ENCODE measurements around the gene TLE1. TPM values are rescaled to one million over a fixed set of nuclear protein-coding genes. Genes with fewer than 3 reads are reported as not detected.
"Not testable (repeated sequence)": the region's sequence is repeated elsewhere in the genome, so short reads cannot be mapped to it uniquely, and the experiment has no call there.

Gene TLE1
- total RNA-seq, 1 donor from 2014 or later, result 9.7 TPM

DNA sequence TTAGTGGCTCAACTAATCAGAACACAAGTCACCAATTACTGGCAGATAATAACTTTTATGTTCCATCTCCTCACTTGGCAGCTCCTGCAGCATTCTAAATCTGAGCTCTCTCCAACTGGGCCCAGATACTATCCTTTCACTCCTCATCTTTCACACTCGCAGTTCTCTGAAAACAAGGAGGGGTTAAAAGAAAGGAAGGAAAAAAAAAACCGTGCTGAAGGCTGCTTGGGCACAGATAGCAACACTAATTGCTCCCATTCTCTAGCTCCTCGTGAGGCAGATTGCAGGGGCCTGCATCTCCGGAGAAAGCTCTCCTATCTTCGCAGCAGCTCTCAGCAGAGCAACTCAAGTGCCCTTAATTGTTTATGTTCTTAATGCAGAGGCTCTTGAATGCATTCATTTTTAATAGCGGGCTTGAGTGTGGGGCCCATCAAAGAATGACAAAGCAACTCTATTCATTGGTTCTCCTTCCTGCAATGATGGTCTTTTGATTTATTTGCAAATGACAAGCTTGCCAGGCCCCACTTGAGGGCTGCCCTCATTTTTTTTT is 23.9 kb downstream of the TLE1 start:
- DNase-seq, result no peak
- intact Hi-C loops (cut with DNase I), result no loop called here
- ATAC-seq (ENCODE audit: poor library complexity), result peak; percentile 87

DNA sequence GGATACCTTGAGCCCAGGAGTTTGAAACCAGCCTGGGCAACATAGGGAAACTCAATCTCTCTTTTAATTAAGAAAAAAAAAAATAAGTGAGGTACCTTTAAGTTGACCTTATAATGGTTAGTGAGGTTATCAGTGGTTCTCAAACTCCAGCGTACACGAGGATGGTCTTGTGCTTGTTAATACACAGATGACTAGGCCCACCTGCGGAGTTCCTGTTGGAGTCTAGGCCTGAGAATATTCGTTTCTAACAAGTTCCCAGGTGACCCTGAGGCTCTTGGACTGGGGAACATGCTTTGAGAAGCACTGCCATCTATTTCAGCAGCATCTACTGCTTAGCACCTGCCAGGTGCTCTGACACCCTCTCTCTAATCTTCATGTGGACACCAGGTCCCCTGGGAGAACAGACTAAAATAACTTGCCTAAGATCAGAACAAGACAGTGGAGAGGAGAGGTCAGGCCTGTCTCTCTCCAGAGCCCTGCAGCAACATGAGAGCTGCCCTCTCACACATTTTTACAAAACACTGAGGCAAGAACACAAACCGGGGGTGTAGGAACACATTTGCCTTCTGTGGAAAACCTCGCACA is 24.6 kb downstream of the TLE1 start:
- peak; percentile 77 for ATAC-seq (ENCODE audit: poor library complexity)
- intact Hi-C loops (cut with DNase I), result no loop called here
- DNase-seq, result no peak

DNA sequence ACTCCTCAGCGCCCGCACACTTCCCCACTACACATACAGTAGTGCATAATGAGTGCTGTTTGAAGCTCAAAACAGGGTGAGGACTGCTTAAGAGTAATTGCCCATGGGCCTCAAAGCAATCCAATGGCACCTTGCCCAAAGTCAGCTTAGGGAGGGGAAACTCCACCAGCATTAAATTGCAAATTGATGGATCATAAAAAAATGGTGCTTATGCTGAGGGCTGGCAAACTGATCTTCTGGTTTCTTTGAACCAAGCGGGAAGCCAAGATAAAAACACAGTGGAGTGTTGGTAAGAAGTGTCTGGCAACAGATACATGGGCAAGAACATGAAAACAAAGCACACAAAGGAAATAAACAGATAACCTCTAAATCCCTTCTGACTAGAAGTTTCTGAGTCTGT is 28.0 kb downstream of the TLE1 start:
- intact Hi-C loops (cut with DNase I), result no loop called here
- no peak for ATAC-seq (ENCODE audit: poor library complexity)
- no peak for DNase-seq

DNA sequence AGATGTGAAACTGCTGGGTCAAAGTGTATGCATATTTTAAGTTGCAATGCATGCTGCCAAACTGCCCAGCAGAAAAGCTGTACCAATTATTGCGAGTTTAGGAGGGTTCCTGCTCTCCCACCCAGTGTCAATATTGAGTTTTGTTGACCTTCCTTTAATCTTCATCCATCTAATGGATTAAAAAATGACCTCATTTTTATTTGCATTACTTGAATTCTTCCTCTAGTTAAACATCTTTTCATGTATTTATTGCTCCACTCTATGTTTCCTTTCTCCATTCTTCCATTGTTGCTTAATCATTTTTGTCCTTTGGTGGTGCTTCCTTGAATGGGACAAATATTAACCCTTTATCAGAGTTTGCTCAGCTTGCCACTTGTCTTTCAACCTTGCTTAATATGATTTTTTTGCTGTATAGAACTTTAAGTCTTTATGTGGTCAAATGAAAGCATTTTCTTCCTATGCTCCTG is 32.4 kb downstream of the TLE1 start:
- ATAC-seq (ENCODE audit: poor library complexity), result no peak
- intact Hi-C loops (cut with DNase I), result no loop called here
- DNase-seq, result no peak

DNA sequence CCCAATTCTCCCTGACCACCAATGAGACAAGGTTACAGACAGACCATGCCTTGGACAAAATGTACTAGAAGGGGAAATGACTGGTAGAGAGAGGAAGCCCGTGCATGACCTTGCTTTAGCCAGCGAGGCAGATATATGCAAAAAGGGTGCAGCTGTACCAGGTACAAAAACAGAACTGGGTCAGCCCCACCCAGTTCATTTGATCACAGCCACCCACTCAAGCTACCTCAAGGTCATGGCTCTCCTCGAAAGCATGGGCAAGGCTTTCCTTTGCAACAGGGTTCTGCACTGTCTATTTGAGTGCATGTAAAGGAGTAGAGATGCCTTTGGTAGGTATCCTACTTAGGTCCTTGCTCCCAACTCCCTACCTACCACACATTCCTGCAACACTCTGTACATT is 33.3 kb downstream of the TLE1 start:
- ATAC-seq (ENCODE audit: poor library complexity) (peak; percentile 12), DNase-seq (no peak)

DNA sequence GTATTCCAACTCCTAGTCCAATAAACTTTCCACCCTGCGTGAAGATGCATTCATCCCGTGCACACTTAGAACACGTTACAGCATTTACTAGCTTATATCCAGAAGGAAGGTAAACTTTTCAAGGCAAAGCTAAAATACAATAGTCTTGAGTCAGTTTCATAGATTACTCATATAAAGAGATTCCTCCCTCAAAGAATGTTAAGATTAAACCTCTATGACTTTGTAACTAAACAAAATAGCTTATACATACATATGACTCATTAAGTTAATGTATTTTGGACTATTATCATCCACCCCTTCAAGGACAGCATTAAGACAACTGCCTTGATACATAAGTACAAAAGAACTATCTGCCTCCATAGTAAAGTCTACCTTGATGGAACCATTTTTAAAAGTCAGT is 36.1 kb downstream of the TLE1 start:
- DNase-seq (no peak), ATAC-seq (ENCODE audit: poor library complexity) (no peak)

More for the DNA sequence above, 33.3 kb downstream of the TLE1 start:
- intact Hi-C loops (cut with DNase I), result no loop called here

DNA sequence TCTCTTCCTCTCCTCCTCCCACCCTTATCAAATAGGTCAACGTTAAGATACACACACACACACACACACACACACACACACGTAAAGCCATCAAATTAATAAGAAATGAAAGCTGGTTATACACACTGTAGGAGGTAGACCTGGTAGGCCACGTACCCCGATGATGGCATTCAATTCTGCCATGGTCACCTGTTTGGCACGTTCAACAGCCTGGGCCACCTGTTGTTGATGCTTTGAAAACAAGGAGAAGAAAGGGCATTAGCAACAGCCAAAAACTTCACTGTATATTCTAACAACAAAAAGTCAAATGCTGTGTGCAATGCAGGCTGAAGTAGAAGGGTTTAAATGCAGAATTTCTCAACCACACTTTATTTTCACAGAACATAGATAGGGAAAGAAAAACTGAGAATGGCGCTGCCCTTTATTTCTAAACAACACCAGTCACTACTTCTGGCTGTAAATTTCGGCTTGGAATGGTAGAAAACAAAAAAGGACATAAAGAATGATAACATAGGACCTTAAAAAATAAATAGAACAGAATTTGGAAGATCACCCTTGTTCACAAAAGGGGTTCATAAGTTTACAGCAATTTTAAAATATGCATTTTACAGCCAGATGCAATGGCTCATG is 37.2 kb downstream of the TLE1 start:
- ATAC-seq (ENCODE audit: poor library complexity), result no peak
- DNase-seq, result no peak
- intact Hi-C loops (cut with DNase I), result no loop called here

More for the DNA sequence above, 36.1 kb downstream of the TLE1 start:
- intact Hi-C loops (cut with DNase I), result no loop called here

DNA sequence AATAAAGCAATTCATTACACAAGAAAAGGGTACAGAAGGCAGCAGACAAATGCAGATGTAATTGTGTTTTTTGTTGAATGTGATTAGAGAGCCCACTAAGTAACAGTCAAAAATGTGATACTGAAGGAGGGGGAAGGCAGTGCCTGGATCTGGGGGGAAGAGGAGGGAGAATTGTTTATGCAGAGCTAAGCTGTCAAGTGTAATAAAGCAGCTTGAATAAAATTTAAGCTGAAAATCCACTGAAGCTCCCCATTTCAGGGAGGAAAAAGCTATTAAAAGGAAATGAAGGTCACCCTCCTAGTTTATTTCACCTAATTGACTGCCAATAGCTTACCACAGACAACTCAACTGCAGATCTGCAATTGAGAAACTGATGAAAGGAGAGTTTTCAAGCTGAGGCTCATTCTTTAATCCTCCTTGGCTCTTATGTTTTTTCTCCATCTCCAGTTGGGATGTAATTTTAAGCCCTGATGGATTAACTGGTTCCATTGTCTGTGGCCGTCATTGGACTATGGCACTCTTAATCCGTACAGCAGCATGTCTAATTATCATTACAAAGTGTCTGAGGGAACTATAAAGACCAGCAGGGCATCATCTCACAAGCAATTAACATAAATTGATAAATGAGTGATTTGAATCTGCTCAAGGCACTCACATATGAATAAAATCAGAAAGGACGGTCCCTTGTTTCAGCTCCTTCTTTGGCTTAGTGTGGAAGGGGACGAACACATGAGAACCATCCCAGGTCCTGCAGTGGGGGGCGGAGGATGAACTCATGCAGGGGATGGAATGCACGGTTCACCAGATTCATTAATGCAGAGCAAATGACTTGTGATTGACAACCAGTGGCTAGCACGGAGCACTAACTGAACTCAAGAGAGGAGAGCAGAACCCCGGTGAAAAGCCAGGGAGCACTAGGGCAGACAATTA is 38.5 kb downstream of the TLE1 start:
- DNase-seq (no peak), ATAC-seq (ENCODE audit: poor library complexity) (no peak)
- intact Hi-C loops (cut with DNase I), result no loop called here

DNA sequence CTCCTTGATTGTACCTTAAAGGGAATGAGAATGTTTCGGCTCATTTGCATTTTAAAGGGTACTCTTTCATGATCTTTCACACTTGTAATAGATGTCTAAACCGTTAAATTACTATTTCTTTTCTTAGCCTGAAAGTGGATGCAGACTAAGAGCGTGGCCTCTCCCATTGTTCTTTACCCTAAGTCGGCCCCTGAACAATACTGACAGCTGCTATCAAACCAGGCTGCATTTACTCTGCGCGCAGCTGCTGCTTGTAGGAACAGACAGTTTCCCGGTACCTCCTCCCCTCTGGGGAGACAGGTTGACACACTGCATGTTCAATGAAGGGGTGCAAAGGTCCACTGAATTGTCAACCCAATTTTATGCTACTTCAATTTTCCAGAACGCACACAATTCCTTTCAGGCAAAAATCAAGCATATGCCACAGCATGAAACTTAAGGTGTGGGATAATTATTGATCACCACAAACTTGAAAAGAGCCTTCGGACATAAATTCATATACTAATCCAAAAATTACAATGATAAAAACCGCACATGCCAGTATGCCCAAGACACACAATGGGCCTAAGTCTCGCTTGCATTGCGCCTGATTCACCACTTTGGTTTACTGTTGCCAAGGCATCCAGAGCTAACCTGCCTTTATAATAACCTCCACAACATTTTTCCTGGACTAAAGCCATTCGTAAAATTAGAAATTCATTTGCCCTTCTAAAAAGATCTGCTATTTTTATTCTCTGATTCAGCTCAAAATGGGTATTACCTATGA is 39.7 kb downstream of the TLE1 start:
- ATAC-seq (ENCODE audit: poor library complexity), result no peak
- DNase-seq, result no peak
- intact Hi-C loops (cut with DNase I), result no loop called here

DNA sequence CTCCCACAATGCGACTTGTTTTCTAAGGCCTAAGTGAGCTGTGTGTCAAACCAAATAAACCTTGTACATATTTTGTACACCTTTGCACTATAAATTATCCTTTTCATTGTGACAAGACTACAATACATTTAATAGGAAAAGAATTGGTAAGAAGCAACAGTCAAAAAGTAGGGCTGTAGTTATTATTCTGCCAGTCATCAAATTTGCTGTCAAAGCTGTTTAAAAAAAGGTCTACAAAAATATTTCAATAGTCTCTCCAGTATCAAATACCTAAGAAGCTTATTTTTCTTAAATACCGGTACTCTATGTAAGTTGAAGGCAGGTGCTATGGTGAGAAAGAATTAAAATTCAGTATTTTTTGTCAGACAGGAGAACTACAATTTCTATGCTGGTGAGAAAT is 40.5 kb downstream of the TLE1 start:
- intact Hi-C loops (cut with DNase I), result no loop called here
- no peak for ATAC-seq (ENCODE audit: poor library complexity)
- no peak for DNase-seq

DNA sequence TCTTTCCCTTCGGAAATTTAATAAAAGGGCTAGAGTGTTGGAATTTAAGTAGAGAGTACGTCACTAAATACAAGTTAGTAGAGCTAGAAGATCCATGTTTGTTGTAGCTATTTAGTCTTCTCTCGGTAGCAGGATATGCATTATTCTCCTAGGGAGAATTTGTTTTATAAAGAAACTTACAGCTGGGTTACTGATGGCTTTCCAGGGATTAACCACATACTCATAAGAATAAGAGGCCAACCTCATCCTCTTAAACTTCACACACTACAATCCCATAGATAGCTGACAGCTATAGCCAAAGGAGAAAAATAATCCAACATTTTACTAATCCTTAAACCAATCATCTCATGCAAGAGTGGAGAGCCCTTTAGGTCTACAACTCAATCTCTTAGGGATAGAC is 43.0 kb downstream of the TLE1 start:
- ATAC-seq (ENCODE audit: poor library complexity), result no peak
- DNase-seq, result no peak
- intact Hi-C loops (cut with DNase I), result no loop called here

DNA sequence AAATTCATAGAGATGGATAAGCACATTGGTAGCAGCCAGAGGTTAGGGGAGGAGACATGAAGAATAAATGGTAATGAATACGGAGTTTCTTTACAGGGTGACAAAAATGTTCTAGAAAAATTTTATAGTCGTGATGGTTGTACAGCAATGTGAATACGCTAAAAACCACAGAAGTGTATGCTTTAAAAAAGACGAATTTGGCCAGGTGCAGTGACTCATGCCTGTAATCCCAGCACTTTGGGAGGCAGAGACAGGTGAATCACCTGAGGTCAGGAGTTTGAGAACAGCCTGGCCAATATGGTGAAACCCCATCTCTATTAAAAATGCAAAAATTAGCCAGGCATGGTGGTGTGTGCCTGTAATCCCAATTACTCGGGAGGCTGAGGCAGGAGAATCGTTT is 44.8 kb downstream of the TLE1 start:
- DNase-seq; intact Hi-C loops (cut with DNase I); ATAC-seq (ENCODE audit: poor library complexity): not testable (repeated sequence)

DNA sequence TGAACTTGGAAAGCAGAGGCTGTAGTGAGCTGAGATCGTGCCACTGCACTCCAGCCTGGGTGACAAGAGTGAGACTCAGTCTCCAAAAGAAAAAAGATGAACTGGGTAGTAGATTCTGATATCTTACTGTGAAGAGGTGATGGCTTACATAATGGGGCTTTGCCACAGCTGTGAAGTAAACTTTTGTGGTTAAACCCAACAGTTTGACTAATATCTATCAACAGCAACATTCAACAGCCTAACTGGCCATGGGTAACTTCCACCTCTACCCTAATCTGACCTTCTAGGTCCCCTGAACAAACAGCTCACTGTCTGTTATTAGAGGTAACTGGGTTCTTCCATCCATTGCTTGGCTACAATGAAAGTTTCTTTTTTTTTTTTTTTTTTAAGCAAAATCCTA is 52.1 kb downstream of the TLE1 start:
- intact Hi-C loops (cut with DNase I), result no loop called here
- ATAC-seq (ENCODE audit: poor library complexity) (no peak), DNase-seq (no peak)

DNA sequence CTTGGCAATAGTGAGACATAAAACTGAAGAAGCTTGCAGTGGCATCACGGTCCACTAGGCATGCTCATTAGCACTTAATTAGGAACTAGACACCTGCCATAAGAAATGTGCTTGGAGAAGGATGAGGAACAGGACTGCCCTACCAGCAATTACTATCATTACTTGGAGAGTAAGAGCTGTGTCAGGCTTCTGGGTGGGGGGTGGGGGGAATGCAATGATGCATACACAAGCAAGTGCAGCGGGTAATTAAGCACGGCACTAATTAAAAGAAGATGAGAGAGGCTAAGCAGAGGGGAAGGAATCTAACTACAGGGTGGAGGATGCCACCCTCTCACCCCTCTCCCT is 53.1 kb downstream of the TLE1 start:
- DNase-seq, result no peak
- intact Hi-C loops (cut with DNase I), result no loop called here

DNA sequence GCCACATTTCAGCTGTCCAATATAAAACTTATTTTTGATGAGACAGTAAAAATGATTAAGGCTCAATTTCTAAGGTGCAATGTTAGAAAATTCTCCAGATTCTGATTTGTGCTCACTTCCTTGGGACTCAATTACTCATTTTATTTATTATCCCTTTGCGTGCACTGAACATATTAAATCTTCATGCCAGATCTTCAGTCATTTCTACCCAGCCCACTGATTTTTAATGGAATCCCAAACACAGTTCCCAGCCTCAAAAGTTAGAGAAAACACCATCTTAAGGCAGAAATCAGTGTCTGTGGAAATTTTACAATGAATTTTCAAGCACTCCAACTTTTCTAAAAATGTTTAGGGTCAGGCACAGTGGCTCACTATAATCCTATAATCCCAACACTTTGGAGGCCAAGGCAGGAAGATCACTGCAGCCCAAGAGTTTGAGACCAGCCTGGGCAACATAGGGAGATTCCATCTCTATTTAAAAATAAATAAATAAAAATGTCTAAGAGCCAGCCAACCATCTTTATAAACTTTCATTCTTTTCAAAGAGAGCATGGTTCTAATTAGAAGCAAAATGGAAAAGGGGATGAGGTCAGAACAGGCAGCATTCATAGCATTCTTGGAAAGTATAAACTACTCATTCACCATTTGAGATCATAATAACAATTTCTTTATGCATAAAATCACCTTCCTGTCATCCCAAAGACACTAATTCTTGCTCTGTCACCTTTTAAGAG is 53.7 kb downstream of the TLE1 start:
- intact Hi-C loops (cut with DNase I), result no loop called here
- ATAC-seq (ENCODE audit: poor library complexity) (no peak), DNase-seq (no peak)

More for the DNA sequence above, 53.1 kb downstream of the TLE1 start:
- ATAC-seq (ENCODE audit: poor library complexity), result no peak

DNA sequence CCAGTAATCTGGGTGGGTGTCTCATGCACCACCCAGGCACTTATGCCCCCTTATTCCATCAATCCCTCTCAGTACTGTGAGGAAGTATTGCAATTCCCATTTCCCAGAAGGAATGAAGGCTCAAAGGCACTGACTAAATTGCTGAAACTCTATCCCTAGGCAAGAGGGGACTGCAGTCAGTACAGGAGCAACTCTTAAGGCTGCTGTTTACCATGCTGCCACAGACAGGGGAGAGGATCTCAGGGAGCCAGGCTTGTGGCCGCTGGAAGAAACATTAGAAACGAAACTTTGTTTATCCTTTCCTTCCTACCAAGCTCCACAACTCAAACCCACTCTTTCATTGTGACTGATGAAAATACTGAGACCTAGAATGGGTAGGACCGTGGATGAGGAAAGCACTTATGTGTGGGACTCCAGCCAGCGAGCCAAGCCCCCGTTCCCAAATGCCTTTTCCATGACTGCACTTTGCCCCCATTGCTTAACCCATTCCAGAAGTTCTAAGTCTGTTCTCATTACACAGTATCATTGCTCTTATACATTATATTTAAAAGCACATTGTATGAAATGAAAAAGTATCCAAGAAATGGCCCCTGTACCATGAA is 54.3 kb downstream of the TLE1 start:
- intact Hi-C loops (cut with DNase I), result no loop called here
- ATAC-seq (ENCODE audit: poor library complexity) (no peak), DNase-seq (no peak)

DNA sequence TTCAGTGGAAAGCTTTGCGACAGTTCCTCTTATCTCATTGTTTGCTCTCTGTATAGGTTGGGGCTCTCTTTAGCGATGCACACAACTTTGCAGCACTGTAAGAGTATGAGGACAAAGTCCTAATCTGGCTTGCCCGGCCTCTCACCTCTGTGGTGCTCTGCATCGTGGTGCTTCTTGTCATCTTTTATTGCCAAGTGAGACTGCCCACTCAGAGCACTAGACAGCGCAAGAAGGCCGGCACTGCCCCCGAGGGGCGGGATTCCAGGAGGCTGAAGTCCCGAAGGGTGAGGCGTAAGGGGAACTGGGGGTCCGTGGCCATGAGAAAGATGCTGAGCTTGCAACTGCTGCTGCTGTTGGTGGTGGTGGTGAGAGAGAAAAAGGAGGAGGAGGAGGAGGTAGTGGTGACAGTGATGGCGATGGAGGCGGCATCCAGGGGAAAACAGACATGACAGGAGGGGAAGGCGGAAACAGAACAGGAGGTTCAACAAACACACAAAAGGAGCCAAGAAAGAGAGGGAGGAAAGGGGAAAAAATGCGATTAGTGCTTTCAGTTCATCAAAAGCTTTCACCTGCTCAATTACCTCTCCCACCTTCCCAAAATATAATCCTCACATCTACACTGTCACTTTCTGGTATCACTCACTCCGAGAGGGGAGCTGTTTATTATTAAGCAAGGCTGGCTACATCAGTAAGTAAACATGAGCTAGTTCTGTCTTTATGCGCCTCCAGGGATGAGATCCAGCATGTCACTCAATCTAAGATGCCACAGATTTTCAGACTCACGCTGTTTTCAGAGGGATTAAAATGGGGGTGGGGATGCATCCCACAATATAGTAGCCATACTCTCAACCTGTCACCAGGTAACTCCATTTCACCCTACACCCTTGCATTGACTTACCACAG is 55.1 kb downstream of the TLE1 start:
- ATAC-seq (ENCODE audit: poor library complexity), result no peak
- intact Hi-C loops (cut with DNase I), result no loop called here
- no peak for DNase-seq

Data from Right ventricle myocardium superior (tissue), 1 donor.